HFF-Myc (cell line): ENCODE results near the gene ZSCAN31.

ENCODE experiments used
- DNase-seq: peaks from one replicate; pipeline ENCODE4 v3.0.0-alpha.2; 2011; ENCODE audit warnings: low read depth; ENCODE audit errors: extremely low read depth
- H3K4me3 ChIP-seq: replicated peaks from 2 replicates; pipeline ENCODE4 v1.5.1; 2011; ENCODE audit warnings: low read depth, mild to moderate bottlenecking, control low read depth, low read length
- CTCF ChIP-seq: IDR thresholded peaks from 2 replicates; pipeline ENCODE4 v1.5.1; 2012; ENCODE audit warnings: mild to moderate bottlenecking, low read depth, low read length, control low read depth; ENCODE audit errors: missing control alignments

ZSCAN31 gene

DNA sequence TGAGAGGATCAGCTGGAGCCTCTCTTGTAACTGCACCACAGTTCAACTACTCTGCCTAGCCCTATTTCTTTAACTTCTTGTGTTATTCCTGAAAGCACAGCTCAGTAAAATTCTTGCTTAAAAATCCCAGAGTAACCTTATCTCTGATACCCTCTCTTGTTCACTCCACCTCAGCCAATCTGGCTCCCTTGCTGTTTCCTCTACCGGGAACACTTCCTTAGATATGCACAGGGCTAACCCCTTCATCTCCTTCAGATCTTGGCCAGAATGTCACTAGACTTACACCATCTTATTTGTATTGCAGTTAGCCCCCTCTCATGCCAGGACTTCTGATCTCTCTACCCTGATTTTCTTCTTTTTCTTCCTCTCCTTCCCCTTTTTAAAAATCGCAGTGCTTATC lies 11.2 kb upstream of the ZSCAN31 start:
- no peak for DNase-seq
- no peak overlapping the region for H3K4me3 ChIP-seq
- TF ChIP-seq CTCF, result no peak

- no peak for TF ChIP-seq CTCF
- DNase-seq, result no peak
- H3K4me3 ChIP-seq, result no peak overlapping the region
Observed at GRCh38 chr6:28345201-28345600, 9.3 kb upstream of the ZSCAN31 start.

- no peak overlapping the region for H3K4me3 ChIP-seq
- no peak for DNase-seq
- TF ChIP-seq CTCF, result no peak
Observed at GRCh38 chr6:28343898-28344677, 8.1 kb upstream of the ZSCAN31 start.

DNA sequence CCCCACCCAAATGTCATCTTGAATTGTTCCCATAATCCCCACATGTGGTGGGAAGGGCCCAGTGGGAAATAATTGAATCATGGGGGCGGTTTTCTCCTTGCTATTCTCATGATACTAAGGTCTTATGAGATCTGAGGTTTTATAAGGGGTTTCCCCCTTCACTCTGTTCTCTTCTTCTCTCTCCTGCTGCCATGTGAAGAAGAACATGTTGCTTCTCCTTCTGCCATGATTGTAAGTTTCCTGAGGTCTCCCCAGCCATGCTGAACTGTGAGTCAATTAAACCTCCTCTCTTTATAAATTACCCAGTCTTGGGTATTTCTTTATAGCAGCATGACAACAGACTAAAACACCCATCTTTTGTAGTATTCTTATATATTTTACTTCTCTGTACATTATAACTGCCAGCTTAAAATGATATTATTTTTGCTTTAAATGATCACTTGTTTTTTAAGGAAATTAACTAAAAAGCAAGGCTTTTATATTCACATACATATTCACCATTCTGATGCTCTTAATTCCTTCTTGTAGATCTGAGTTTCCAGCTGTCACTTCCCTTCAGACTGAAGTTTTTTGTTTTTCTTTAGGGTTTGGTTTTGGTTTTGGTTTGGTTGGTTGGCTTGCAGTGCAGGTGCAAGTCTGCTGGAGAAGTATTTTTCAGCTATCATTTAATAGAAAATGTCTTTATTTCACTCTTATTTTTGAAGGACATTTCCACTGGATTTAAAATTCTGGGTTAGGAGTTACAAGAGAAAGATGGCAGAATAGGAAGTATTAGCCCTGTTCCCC lies 4.6 kb upstream of the ZSCAN31 start:
- TF ChIP-seq CTCF, result no peak
- no peak for DNase-seq
- H3K4me3 ChIP-seq, result no peak overlapping the region

- DNase-seq, result no peak
- no peak for TF ChIP-seq CTCF
- H3K4me3 ChIP-seq, result peak overlapping the region; percentile 52; the same call in 1 of the 2 replicates
Observed at GRCh38 chr6:28337121-28337520, 1.2 kb upstream of the ZSCAN31 start.

DNA sequence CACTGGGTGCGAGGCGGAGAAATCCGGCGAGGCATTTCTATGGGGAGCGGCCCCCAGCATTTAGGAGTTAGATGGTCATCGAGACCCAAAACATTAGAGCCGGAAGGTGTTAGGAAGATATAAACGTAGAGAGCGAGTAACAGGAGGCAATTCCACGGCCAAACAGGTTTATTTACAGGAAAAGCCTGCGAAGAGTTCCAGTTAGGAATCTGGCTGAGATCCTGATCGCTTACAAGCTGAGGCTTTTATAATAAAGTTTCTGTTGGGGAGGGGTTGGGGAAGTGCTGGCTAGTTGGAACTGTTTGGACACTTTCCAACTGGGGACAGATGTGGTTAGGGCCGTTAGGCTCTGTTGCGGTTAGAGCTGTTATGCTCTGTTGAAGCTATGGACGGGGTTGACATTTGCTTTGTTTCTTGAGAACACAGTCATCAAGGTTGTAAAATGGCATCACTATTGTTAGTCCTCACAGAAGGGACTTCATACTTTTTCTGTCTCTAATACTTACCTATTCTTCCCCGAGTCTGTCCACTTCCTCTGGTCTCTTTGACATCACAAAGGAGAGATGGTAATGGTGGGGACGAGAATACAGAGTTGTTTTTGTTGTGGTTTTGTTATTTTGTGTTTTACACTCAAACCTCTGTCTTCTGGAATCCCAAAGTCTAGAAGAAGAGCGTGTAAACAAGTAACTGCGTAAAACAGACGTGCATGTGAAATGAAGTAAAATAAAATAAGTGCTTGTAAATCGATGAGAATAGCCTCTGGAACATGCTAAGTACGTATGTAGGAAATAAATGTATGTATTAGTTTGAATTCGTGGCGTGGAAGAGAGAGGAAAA lies 554 bp upstream of the ZSCAN31 start:
- H3K4me3 ChIP-seq, result peak overlapping the region; percentile 52
- DNase-seq, result peak; percentile 60
- TF ChIP-seq CTCF, result no peak
